HG02970 (cell line): Measurements from ENCODE around the gene S100Z.
"Not testable (repeated sequence)": the region's sequence is repeated elsewhere in the genome, so short reads cannot be mapped to it uniquely, and the experiment has no call there.

Source experiments
- ATAC-seq: cut with Tn5 transposase; IDR thresholded peaks from one replicate; pipeline ENCODE4 v1.9.1; 2021; ENCODE audit warnings: mild to moderate bottlenecking, moderate library complexity, moderate number of reproducible peaks; ENCODE audit not compliant: unreplicated experiment, low FRiP score

Gene S100Z

DNA sequence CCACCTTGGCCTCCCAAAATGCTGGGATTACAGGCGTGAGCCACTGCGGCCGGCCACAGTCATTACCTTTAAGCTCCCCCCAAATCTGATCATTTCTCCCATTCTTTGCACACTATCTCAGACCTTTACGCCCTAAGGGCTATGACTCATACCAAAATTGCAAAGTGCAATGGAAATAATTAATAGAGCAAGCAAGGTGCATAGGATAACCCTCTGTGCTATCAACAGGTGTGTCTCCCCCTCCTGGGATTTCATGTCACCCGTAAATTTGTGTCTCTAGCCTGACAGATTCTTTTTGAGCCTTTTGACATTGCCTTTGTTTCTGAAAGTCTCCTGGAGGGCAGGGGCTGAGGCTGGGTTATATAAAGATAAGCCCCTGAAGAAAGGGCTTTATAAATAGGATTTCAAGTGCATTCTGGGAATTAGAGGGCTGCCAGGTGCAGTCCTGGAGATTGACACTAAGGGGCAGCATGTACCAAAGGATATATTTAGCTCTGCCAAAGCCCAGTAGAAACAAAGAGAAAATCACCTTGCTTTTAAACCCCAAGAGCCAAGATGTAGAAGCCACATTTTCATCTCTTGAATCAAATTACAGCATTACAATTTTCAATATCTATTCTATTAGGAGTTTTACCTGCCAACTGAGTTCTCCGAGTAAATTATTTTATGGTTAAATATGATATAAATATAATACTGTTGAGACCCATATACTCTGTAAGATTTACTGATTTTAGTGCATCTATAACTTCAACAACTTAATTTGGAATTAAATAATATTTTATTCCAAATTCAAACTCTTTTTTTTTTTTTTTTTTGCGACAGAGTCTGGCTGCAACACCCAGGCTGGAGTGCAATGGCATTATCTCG is 18.2 kb downstream of the S100Z start:
- no peak for ATAC-seq

DNA sequence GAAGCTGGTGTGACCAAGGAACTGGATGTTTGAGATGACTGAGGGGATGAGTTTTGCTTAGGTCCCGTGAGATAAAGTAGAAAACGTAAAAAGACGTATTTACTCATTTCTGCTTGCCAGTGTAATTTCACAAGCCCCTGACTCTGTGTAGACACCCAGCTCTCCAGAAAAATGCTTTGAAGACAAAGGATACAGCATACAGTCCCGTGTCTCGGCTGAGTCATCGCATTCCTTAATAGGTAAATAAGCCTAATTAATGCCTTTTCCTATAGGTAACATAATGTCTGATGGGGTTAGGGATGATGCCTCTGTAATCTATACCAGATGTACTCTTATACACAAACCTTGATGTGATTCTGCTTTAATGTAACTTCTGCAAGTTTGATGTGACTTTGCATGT is 20.2 kb downstream of the S100Z start:
- ATAC-seq, result no peak

DNA sequence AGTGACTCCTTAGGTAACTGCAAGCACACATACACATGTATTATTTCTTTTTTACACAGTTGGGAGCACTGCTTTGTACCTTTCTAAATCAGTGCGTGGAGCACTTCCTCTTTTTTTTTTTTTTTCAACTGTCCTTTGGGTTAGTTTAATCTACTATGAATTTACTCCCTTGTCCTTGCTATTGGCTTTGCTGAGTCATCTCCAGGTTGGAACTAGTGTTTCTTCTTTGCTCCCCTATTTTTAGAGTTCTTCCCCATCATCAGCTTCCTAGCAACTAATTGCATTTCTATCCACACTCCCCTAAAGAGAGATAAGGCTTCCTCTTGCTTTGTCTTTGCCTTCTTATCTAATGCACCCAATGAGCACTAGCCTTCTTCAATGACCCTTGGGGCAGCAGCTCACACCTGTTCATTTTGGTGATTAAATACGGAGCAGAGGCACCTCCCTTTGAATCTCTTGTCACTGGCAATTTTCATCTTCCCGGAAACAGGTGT is 24.3 kb downstream of the S100Z start:
- ATAC-seq, result no peak

DNA sequence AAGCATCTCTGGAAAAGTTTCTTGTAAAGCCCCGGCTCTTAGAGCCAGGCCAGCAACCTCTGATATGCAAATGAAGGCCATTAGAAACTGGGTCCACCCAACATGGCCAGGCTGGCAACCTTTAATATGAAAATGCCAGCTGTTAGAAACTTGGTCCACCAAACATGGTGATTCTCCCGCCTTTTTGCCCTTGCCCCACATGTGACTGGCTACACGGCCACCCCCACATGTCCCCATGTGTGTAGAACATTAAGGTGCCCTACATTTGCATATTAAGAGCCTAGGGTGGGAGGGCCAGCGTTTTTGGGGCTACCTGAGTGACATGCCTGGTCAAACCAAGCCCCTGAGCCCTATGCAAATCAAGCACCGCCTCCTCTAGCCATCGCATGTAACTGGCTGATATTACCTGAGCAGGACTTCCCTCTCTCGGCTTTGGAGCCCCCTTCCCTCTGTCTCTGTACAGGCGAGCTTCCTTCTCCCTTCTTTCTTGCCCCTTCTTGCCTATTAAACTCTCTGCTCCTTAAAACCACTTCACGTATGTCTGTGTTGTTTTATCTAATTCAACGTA is 39.0 kb downstream of the S100Z start:
- no peak for ATAC-seq

DNA sequence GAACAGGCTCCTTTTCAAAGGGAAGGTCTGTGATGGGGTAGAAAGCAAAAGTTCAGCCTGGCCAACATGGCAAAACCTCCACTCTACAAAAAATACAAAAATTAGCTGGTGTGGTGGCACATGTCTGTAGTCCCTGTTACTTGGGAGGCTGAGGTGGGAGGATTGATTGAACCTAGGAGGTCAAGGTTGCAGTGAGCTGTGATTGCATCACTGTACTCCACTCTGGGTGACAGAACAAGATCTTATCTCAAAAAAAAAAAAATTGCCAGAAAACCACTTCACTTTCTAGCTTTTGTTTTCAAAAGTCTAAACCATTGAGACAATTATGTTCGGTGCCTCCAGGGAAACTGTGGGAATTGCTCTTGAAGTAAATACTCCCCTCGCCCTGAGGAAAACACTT is 43.5 kb downstream of the S100Z start:
- ATAC-seq, result no peak

DNA sequence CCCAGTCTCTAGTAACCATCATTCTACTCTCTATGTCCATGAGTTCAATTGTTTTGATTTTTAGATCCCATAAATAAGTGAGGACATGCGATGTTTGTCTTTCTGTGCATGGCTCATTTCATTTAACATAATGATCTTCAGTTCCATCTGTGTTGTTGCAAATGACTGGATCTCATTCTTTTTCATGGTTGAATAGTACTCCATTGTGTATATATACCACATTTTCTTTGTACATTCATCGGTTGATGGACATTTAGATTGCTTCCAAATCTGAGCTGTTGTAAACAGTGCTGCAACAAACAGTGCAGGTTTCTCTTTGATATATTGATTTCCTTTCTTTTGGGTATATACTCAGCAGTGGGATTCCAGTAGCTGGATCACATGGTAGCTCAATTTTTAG is 46.4 kb downstream of the S100Z start:
- no peak for ATAC-seq

DNA sequence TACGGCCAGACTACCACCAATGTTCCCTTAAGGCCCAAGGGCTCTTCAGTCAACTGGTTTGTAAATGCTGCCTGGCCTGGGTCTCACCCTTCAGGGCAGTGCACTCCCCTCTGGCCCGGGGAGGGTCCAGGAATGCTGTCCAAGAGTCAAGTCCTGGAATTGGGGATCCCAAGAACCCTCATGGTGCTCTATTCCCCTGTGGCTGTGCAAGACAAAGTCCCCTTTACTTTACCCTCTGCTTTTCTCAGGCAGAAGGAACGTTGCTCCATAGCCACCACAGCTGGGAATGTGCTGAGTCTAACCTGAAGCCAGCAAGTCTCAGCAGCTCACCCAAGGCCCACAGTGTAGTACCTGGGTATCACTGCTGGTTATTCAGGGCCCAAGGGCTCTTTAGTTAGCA is 51.7 kb downstream of the S100Z start:
- no peak for ATAC-seq

DNA sequence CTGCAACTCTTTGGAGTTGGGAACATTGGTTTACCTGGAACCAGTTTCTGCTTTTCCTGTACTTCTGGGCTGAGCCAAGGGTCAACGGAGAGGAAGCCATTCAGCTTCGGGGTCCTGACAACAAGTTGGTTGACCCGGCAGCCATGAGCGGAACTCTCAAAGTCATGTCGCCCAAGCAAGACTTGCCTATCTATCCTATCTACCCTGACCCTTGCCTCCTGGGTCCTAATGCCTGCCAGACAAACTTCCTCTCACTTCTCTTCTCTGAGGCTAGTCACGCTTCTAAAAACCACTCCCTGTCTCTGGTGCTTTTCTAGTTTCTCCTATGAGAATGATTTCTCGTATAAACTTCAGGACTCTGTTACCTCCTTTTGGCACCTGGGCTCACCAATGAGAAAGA is 58.4 kb downstream of the S100Z start:
- no peak for ATAC-seq

DNA sequence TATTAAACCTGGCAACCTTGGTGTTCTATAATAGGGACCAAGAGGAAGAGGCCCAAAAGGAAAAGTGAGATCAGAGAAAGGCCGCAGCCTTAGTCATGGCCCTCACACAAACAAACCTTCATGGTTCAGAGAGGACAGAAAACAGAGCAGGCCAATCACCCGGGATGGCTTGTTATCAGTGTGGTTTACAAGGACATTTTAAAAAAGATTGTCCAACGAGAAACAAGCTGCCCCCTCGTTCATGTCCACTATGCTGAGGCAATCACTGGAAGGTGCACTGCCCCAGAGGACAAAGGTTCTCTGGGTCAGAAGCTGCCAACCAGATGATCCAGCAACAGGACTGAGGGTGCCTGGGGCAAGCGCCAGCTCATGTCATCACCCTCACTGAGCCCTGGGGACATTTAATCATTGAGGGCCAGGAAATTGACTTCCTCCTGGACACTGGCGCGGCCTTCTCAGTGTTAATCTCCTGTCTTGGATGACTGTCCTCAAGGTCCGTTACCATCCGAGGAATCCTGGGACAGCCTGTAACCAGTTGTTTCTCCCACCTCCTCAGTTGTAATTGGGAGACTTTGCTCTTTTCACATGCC is 60.6 kb downstream of the S100Z start:
- not testable (repeated sequence) for ATAC-seq

DNA sequence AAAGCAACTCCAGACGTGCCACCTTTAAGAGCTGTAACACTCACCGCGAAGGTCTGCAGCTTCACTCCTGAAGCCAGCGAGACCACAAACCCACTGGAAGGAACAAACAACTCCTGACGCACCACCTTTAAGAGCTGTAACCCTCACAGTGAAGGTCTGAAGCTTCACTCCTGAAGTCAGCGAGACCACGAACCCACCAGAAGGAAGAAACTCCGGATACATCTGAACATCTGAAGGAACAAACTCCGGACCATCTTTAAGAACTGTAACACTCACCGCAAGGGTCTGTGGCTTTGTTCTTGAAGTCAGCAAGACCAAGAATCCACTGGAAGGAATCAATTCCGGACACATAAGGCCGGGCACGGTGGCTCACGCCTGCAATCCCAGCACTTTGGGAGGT is 64.9 kb downstream of the S100Z start:
- not testable (repeated sequence) for ATAC-seq

DNA sequence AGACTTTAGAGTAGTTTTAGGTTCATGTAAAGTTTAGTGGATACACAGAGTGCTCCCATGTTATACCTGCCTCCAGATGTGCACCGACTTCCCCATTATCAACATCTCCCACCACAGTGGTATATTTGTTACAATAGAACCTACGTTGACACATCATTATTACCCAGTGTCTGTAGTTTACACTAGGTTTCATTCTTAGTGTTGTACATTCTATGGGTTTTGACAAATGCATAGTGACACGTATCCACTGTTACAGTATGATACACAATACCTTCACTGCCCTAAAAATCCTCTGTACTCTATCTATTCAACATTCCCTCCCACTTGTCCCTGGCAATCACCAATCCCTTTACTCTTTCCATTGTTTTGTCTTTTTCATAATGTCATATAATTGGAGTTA is 68.7 kb downstream of the S100Z start:
- ATAC-seq, result no peak

DNA sequence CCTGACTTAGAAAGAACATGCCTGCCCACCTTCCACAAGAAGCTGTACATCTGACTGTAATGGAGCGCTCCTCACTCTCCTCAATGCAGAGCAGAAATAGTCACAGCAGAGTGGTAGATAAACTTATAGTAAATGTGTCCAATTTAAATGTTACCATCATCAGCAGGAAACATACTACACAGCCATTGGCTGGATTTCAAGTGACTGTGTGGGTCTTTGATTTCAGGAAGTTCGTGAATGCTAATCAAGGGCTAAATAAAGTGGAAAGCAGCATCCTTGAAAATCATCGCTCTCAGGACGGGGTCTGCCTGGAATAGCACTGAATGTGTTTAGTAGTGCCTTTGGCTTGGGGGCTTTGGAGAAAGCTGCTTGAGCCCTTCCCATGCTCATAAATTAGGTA is 70.7 kb downstream of the S100Z start:
- ATAC-seq, result no peak

DNA sequence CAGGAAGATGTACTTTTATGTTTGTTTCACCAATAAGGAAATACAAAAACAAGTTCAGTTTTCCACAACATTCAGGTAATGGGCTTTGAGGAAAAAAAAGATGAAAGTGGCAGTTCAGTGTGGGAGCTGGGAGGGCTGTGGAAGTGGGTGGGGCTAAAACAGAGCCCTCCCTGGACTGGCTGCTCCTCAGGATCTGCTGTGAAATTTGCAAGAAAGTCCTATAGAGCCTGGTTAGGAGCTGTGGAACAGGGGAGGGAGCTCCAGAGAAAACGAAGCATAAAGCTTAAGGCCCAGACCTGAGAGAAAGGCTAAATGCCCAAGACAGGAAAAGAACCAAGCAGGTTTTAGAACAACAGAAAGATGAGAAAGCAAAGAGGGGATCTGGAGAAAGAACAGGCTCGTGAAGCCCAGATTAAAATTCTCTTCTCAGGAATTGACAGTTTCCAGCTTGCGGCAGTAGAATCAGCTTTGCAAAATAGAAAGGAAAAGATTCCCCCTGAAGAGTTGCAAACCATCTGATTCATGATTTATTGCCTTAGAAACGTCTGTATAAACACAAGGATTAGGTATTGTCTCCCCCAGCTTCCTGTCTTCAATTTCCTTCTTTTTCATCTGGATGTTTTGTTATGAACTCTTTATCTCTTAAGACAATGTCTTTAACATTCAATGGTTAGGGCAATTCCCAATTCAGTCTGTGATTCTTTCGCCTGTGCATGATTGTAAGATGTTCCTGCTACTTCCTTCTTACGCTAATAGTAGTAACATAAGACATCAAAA is 76.7 kb downstream of the S100Z start:
- no peak for ATAC-seq

DNA sequence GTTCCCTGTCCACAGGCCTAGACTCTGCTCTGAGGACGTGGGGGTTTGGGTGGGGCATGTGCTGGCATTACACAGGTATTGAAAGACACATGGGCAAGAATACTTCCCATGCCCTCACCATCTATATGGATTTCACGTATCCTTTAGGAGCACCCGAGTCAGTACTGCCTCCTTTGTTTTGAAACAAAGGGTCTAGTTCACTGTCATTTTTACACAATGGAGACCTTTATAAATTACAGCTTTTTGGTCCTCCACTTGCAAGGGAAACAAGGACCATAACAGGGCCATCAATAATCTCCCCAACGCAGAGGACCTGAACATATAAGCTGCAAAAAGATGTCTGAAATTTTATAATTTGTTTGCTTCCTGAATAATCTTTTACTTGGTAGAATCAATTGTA is 78.1 kb downstream of the S100Z start:
- ATAC-seq, result no peak

DNA sequence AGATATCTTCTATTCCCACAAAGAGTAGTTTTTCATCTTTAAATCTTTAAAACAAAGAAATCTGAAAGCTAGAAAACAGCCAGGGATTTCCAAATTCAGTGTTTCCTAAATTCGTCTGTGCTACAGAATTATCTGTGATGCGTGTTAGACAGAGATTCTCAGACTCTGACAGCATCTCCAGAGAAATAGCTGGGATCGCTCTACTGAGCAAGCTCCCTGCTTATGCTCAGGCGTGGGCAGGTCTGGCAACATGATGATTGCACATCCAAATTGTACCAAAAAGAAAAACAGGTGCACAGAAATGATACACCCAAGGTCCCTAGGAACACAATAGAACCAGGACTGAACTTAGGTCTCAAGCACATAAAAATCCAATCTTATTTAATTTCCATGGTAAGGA is 80.3 kb downstream of the S100Z start:
- ATAC-seq, result no peak

DNA sequence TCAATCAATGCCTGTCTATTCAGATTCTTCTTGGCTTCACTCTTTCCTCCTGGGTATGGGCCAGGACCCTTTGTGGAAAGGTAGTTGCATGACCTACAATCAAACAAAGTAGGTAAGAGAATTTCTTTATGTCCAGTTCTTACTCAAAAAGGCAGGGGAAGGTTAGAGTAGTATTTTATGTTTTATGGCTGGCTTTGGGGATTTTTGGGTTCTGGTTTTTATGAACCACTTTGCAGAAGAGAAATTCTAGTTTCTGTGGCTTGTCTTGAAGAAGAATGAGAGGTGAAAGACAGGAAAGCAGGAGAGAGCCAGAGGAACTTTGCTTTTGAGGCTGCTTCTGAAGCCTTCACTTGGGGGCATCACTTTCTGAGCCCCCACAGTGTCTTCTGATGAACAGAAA is 88.4 kb downstream of the S100Z start:
- ATAC-seq, result no peak

DNA sequence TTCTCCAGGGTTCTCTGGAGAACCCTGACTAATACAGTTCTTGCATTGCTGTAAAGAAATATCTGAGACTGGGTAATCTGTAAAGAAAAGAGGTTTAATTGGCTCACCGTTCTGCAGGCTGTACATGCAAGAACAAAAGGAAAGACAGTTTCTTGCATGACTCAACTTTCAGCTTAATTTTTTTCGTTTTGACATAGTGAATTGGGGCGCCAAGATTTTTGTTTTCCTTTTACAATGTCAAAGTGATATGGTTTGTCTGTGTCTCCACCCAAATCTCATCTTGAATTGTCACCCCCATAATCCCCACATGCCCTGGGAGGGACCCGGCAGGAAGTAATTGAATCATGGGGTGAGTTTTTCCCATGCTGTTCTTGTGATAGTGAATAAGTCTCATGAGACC is 91.2 kb downstream of the S100Z start:
- ATAC-seq, result no peak

DNA sequence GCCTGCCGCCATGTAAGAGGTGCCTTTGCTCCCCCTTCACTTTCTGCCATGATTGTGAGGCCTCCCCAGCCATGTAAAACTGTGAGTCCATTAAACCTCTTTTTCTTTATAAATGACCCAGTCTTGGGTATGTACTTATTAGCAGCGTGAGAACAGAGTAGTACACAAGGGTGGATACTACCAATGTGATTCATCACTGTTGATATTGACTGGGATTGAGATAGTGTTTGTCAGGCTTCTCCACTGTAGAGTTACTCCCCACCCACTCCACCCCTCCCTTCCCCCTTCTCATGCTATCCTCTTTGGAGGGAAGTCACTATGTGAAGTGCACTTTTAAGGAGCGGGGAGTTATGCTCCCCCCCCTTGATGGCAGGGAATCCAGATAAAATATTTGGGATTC is 91.6 kb downstream of the S100Z start:
- no peak for ATAC-seq

DNA sequence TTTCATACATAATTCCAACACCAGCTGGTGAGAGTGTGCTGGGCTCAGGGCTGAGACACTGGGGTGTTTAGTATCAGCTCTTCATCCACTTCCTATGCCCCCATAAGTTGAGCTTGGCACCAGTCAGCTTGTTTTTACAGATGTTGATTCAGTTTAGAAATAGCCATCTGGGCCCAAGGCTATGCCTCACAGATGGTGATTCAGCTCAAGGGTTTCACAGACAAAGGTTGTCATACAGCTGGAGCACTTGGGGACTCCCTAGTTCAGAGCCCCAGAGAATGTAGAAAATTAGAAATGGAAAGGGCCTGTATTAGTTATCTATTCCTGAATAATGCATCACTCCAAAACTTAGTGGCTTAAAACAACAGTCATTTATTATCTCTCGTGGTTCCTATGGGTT is 92.8 kb downstream of the S100Z start:
- ATAC-seq, result no peak

DNA sequence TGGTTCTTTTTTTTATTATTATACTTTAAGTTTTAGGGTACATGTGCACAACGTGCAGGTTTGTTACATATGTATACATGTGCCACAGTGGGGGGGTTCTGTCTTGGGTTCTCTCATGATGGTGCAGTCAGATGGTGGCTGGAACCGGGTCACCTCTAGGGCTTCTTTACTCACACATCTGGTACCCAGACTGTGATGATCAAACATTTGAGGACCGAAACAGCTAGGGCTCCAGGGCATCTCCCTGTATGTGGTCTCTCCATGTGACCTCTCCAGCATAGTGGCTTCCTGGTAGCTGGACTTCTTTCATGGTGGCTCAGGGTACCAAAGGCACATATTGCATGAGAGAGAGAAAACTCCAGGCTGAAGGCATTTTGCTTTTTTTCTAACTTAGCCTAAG is 93.2 kb downstream of the S100Z start:
- ATAC-seq, result no peak

DNA sequence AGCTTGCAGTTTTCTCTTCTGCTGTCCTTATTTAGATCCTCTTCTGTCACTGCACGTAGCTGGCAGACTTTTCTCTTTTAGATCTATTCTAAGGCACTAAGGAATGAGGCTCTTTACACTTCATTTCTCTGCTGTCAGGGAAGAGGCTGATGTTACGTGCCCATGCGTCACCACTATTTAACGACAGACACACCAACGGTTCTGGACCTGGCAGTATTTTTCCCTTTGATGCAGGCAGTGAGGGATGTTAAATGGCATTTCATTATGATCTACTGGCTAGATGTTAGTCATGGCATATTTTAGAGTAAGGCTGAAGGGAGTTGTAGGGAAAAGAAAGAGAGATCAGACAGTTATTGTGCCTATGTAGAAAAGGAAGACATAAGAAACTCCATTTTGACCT is 94.8 kb downstream of the S100Z start:
- ATAC-seq, result no peak
